BLaER1 (cell line): Measurements from ENCODE around the gene LMAN1L.

Source experiments
- H3K27ac ChIP-seq: shearing (Covaris generic); formaldehyde crosslinking; 2 replicates; pipeline ENCODE4 v1.8.1; 2022
- H3K27me3 ChIP-seq: shearing (Covaris generic); formaldehyde crosslinking; 2 replicates; pipeline ENCODE4 v1.8.1; 2022
- H3K36me3 ChIP-seq: shearing (Covaris generic); formaldehyde crosslinking; 2 replicates; pipeline ENCODE4 v1.8.1; 2022
- H3K4me1 ChIP-seq: shearing (Covaris generic); formaldehyde crosslinking; 2 replicates; pipeline ENCODE4 v1.8.1; 2022
- H3K4me2 ChIP-seq: shearing (Covaris generic); formaldehyde crosslinking; 2 replicates; pipeline ENCODE4 v1.8.1; 2022
- H3K4me3 ChIP-seq: shearing (Covaris generic); formaldehyde crosslinking; 2 replicates; pipeline ENCODE4 v1.8.1; 2022
- H3K9ac ChIP-seq: shearing (Covaris generic); formaldehyde crosslinking; 2 replicates; pipeline ENCODE4 v1.8.1; 2022
- H3K9me3 ChIP-seq: shearing (Covaris generic); formaldehyde crosslinking; 2 replicates; pipeline ENCODE4 v1.8.1; 2022
- H4K20me1 ChIP-seq: shearing (Covaris generic); formaldehyde crosslinking; 2 replicates; pipeline ENCODE4 v1.8.1; 2022
- Cebpa-rat ChIP-seq: shearing (Covaris generic); IDR thresholded peaks from 2 replicates; pipeline ENCODE4 v1.8.1; 2022

Gene LMAN1L

GRCh38 chr15:74832826-74833225, 20.2 kb downstream of the LMAN1L start:
- Histone ChIP-seq H3K4me3 (no peak overlapping the region), H3K4me1 (peaks cover 52% of the 10 kb centered on the region), H4K20me1 (no peaks in the 10 kb centered on the region), H3K27me3 (no peaks in the 10 kb centered on the region), H3K27ac (peak overlapping the region; percentile 79), H3K9me3 (no peaks in the 10 kb centered on the region), H3K4me2 (peak overlapping the region; percentile 85), H3K36me3 (peaks cover 27% of the 10 kb centered on the region), H3K9ac (peak overlapping the region; percentile 60; the same call in 1 of the 2 replicates)
- TF ChIP-seq Cebpa-rat, result no peak

GRCh38 chr15:74833376-74834107, 20.9 kb downstream of the LMAN1L start:
- H3K27ac ChIP-seq, result peak overlapping the region; percentile 79
- no peak overlapping the region for H3K4me3 ChIP-seq
- peaks cover 34% of the 10 kb centered on the region for H3K36me3 ChIP-seq
- H3K4me1 ChIP-seq, result peaks cover 60% of the 10 kb centered on the region
- H3K9me3 ChIP-seq, result no peaks in the 10 kb centered on the region
- TF ChIP-seq Cebpa-rat, result no peak
- H4K20me1 ChIP-seq, result no peaks in the 10 kb centered on the region
- no peaks in the 10 kb centered on the region for H3K27me3 ChIP-seq
- peak overlapping the region; percentile 60 for H3K9ac ChIP-seq
- peak overlapping the region; percentile 85 for H3K4me2 ChIP-seq

GRCh38 chr15:74835312-74835823, 22.7 kb downstream of the LMAN1L start:
- no peak for TF ChIP-seq Cebpa-rat
- H3K27me3 ChIP-seq, result no peaks in the 10 kb centered on the region
- H3K9me3 ChIP-seq, result no peaks in the 10 kb centered on the region
- H3K4me3 ChIP-seq, result no peak overlapping the region
- peak overlapping the region; percentile 85; the same call in 1 of the 2 replicates for H3K4me2 ChIP-seq
- no peak overlapping the region for H3K27ac ChIP-seq
- peaks cover 50% of the 10 kb centered on the region for H3K36me3 ChIP-seq
- peaks cover 77% of the 10 kb centered on the region for H3K4me1 ChIP-seq
- H3K9ac ChIP-seq, result no peak overlapping the region
- peaks cover 9% of the 10 kb centered on the region; the same call in 1 of the 2 replicates for H4K20me1 ChIP-seq

- no peaks in the 10 kb centered on the region for H3K9me3 ChIP-seq
- peaks cover 24% of the 10 kb centered on the region; the same call in 1 of the 2 replicates for H4K20me1 ChIP-seq
- H3K27me3 ChIP-seq, result no peaks in the 10 kb centered on the region
- no peak overlapping the region for H3K4me3 ChIP-seq
- no peak for TF ChIP-seq Cebpa-rat
- no peak overlapping the region for H3K27ac ChIP-seq
- no peak overlapping the region for H3K9ac ChIP-seq
- H3K4me1 ChIP-seq, result peaks cover 77% of the 10 kb centered on the region
- no peak overlapping the region for H3K4me2 ChIP-seq
- H3K36me3 ChIP-seq, result peaks cover 57% of the 10 kb centered on the region
Observed at GRCh38 chr15:74836846-74837245, 24.2 kb downstream of the LMAN1L start.

- no peak overlapping the region for H3K27ac ChIP-seq
- no peak for TF ChIP-seq Cebpa-rat
- H4K20me1 ChIP-seq, result peaks cover 27% of the 10 kb centered on the region; the same call in 1 of the 2 replicates
- H3K4me2 ChIP-seq, result no peak overlapping the region
- no peak overlapping the region for H3K4me3 ChIP-seq
- peaks cover 77% of the 10 kb centered on the region for H3K4me1 ChIP-seq
- H3K9me3 ChIP-seq, result no peaks in the 10 kb centered on the region
- no peaks in the 10 kb centered on the region for H3K27me3 ChIP-seq
- H3K9ac ChIP-seq, result no peak overlapping the region
- H3K36me3 ChIP-seq, result peaks cover 57% of the 10 kb centered on the region
Observed at GRCh38 chr15:74837482-74838136, 25.0 kb downstream of the LMAN1L start.

GRCh38 chr15:74838137-74838516, 25.5 kb downstream of the LMAN1L start:
- Histone ChIP-seq H3K4me1 (peaks cover 73% of the 10 kb centered on the region), H3K27ac (peak overlapping the region; percentile 55; the same call in 1 of the 2 replicates), H3K9ac (0 out of 2 replicates have a peak overlapping the region, but pooled peaks have one; percentile 12), H3K9me3 (no peaks in the 10 kb centered on the region), H3K36me3 (peaks cover 57% of the 10 kb centered on the region), H4K20me1 (peaks cover 27% of the 10 kb centered on the region; the same call in 1 of the 2 replicates), H3K4me3 (no peak overlapping the region), H3K27me3 (no peaks in the 10 kb centered on the region), H3K4me2 (peak overlapping the region; percentile 92; the same call in 1 of the 2 replicates)
- no peak for TF ChIP-seq Cebpa-rat

- Histone ChIP-seq H3K36me3 (peaks cover 57% of the 10 kb centered on the region), H4K20me1 (peaks cover 27% of the 10 kb centered on the region; the same call in 1 of the 2 replicates), H3K4me3 (no peak overlapping the region), H3K4me1 (peaks cover 72% of the 10 kb centered on the region), H3K9me3 (no peaks in the 10 kb centered on the region), H3K4me2 (peak overlapping the region; percentile 92), H3K9ac (peak overlapping the region; percentile 12; the same call in 1 of the 2 replicates), H3K27me3 (no peaks in the 10 kb centered on the region), H3K27ac (peak overlapping the region; percentile 55)
- no peak for TF ChIP-seq Cebpa-rat
Observed at GRCh38 chr15:74838746-74839525, 26.3 kb downstream of the LMAN1L start.

GRCh38 chr15:74839526-74840395, 27.1 kb downstream of the LMAN1L start:
- Histone ChIP-seq H3K9me3 (no peaks in the 10 kb centered on the region), H3K9ac (no peak overlapping the region), H3K27ac (peak overlapping the region; percentile 51), H3K4me1 (peaks cover 72% of the 10 kb centered on the region), H3K4me3 (no peak overlapping the region), H3K36me3 (peaks cover 57% of the 10 kb centered on the region), H3K27me3 (no peaks in the 10 kb centered on the region), H4K20me1 (peaks cover 27% of the 10 kb centered on the region; the same call in 1 of the 2 replicates), H3K4me2 (peak overlapping the region; percentile 92)
- TF ChIP-seq Cebpa-rat, result no peak
